Measurements from ENCODE around the gene AGBL4.

The AGBL4 gene

DNA sequence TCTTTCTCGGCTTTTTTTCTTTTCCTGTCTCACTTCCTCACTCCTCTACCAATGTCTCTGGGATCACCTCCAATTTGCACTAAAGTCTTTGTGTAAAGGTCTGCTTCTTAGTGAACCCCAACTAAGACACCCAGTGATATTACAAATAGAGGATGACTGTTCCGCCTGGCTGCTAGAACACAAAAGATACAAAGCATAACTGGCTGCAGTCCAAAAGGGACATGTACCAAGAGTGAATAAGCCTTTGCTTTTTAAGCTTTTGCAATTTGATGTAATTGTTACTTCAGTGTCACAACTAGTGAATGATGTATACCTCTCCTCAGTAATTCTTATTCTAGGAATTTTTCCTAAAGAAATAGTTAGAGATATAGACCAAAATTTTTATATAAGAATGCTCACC, 1164.3 kb downstream of the AGBL4 start:
- Histone ChIP-seq H3K27me3 (peaks cover 5% of the 10 kb centered on the region), H3K36me3 (no peaks in the 10 kb centered on the region), H3K27ac (no peak overlapping the region), H3K4me3 (ENCODE audit: low read depth in 1 of 2, low read length in 1 of 2) (no peak overlapping the region), H3K4me1 (ENCODE audit: control insufficient read depth in 1 of 2, insufficient read depth in 1 of 2, low read depth in 1 of 2, low read length in 1 of 2) (no peaks in the 10 kb centered on the region), H3K9me3 (no peaks in the 10 kb centered on the region)
- TF ChIP-seq, protein P1, sequence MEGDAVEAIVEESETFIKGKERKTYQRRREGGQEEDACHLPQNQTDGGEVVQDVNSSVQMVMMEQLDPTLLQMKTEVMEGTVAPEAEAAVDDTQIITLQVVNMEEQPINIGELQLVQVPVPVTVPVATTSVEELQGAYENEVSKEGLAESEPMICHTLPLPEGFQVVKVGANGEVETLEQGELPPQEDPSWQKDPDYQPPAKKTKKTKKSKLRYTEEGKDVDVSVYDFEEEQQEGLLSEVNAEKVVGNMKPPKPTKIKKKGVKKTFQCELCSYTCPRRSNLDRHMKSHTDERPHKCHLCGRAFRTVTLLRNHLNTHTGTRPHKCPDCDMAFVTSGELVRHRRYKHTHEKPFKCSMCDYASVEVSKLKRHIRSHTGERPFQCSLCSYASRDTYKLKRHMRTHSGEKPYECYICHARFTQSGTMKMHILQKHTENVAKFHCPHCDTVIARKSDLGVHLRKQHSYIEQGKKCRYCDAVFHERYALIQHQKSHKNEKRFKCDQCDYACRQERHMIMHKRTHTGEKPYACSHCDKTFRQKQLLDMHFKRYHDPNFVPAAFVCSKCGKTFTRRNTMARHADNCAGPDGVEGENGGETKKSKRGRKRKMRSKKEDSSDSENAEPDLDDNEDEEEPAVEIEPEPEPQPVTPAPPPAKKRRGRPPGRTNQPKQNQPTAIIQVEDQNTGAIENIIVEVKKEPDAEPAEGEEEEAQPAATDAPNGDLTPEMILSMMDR (IDR thresholded peaks at IDR 0.05) = no peak

GRCh38 chr1:48858200-48858920, 1165.4 kb downstream of the AGBL4 start:
- Histone ChIP-seq H3K27me3 (no peaks in the 10 kb centered on the region), H3K4me3 (ENCODE audit: low read depth in 1 of 2, low read length in 1 of 2) (no peak overlapping the region), H3K27ac (no peak overlapping the region), H3K36me3 (no peaks in the 10 kb centered on the region), H3K4me1 (ENCODE audit: control insufficient read depth in 1 of 2, insufficient read depth in 1 of 2, low read depth in 1 of 2, low read length in 1 of 2) (no peaks in the 10 kb centered on the region), H3K9me3 (no peaks in the 10 kb centered on the region)
- TF ChIP-seq, protein P1 (IDR thresholded peaks at IDR 0.05) = no peak

- no peaks in the 10 kb centered on the region for H3K27me3 ChIP-seq
- H3K36me3 ChIP-seq = no peaks in the 10 kb centered on the region
- no peak overlapping the region for H3K27ac ChIP-seq
- H3K9me3 ChIP-seq = no peaks in the 10 kb centered on the region
- H3K4me1 ChIP-seq (ENCODE audit: control insufficient read depth in 1 of 2, insufficient read depth in 1 of 2, low read depth in 1 of 2, low read length in 1 of 2) = peaks cover 0 to 10% of the 10 kb centered on the region in 2 experiments
- TF ChIP-seq, protein P1 (IDR thresholded peaks at IDR 0.05) = no peak
- no peak overlapping the region for H3K4me3 ChIP-seq (ENCODE audit: low read depth in 1 of 2, low read length in 1 of 2)
Measured at GRCh38 chr1:48853006-48853405, 1170.7 kb downstream of the AGBL4 start.

DNA sequence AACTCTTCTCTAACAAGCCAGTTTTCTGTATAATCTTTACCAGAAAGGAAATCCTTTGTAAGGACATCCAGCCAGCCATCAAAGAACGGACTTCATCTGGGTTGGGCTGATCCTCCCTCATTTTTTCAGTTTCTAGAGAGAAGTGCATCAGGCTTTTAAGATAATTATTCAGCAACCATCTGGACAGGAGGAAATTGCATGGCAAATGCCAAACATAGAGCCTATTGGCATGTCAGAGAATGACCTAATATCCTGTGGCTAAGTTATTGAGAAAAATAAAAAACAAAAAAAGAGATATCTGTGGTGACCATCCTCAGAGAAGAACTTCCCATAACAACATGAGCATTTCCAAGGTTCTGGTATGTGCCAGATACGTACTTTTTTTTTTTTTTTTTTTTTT, 1172.1 kb downstream of the AGBL4 start:
- no peaks in the 10 kb centered on the region for H3K9me3 ChIP-seq
- H3K4me1 ChIP-seq (ENCODE audit: control insufficient read depth in 1 of 2, insufficient read depth in 1 of 2, low read depth in 1 of 2, low read length in 1 of 2) = peaks cover 0 to 10% of the 10 kb centered on the region in 2 experiments
- H3K4me3 ChIP-seq (ENCODE audit: low read depth in 1 of 2, low read length in 1 of 2) = no peak overlapping the region
- H3K27ac ChIP-seq = no peak overlapping the region
- no peaks in the 10 kb centered on the region for H3K36me3 ChIP-seq
- H3K27me3 ChIP-seq = no peaks in the 10 kb centered on the region
- TF ChIP-seq, protein P1 (IDR thresholded peaks at IDR 0.05) = no peak

GRCh38 chr1:48848035-48848434, 1175.7 kb downstream of the AGBL4 start:
- H3K4me3 ChIP-seq (ENCODE audit: low read depth in 1 of 2, low read length in 1 of 2) = no peak overlapping the region
- TF ChIP-seq, protein P1 (IDR thresholded peaks at IDR 0.05) = no peak
- no peak overlapping the region for H3K27ac ChIP-seq
- H3K4me1 ChIP-seq (ENCODE audit: control insufficient read depth in 1 of 2, insufficient read depth in 1 of 2, low read depth in 1 of 2, low read length in 1 of 2) = peaks cover 0 to 10% of the 10 kb centered on the region in 2 experiments
- no peaks in the 10 kb centered on the region for H3K27me3 ChIP-seq
- H3K36me3 ChIP-seq = no peaks in the 10 kb centered on the region
- H3K9me3 ChIP-seq = no peaks in the 10 kb centered on the region

All from neutrophil (primary cell).